Panc1 (cell line): ENCODE data around the gene DOCK1.

ENCODE experiments used
- CTCF ChIP-seq: fragments of 450-650 bp; IDR thresholded peaks from 2 replicates; pipeline ENCODE4 v1.5.1; 2017; ENCODE audit warnings: mild to moderate bottlenecking
- POLR2AphosphoS5 ChIP-seq: IDR thresholded peaks from 2 replicates; pipeline ENCODE4 v1.6.1; 2012; ENCODE audit warnings: mild to moderate bottlenecking, low read depth, low read length, moderate library complexity
- REST ChIP-seq, 2 experiments: IDR thresholded peaks; 2 replicates each; pipeline ENCODE4 v1.6.1; 2011 to 2012; ENCODE audit warnings: low read depth in 2 of 2, control low read depth in 1 of 2, low read length in 1 of 2, mild to moderate bottlenecking in 1 of 2, moderate library complexity in 1 of 2; ENCODE audit not compliant: insufficient read depth in 1 of 2
- SIN3A ChIP-seq: IDR thresholded peaks from 2 replicates; pipeline ENCODE4 v1.6.1; 2012; ENCODE audit warnings: low read depth, mild to moderate bottlenecking, low read length, moderate library complexity, borderline replicate concordance; ENCODE audit not compliant: insufficient read depth
- TCF7L2 ChIP-seq: IDR thresholded peaks from 2 replicates; pipeline ENCODE4 v1.6.1; 2011; ENCODE audit warnings: mild to moderate bottlenecking, low read depth, low read length, inconsistent platforms

GRCh38 chr10:126914561-126914960 lies 9.3 kb downstream of the DOCK1 start:
- no peak for TF ChIP-seq POLR2AphosphoS5
- no peak for TF ChIP-seq CTCF
- no peak for TF ChIP-seq REST (IDR thresholded peaks at IDR 0.05; ENCODE audit: insufficient read depth in 1 of 2, low read depth in 2 of 2, low read length in 1 of 2)
- no peak for TF ChIP-seq TCF7L2
- TF ChIP-seq SIN3A: no peak
